Measurements from ENCODE around the gene FHAD1. TPM values are rescaled to one million over a fixed set of nuclear protein-coding genes. Genes with fewer than 3 reads are reported as not detected.

Gene FHAD1
- total RNA-seq, 3 donors from 2014 or later (not counting 1 experiment from before 2014, with no cell fraction given): 0.72 to 1.9 (median 1.7) TPM

DNA sequence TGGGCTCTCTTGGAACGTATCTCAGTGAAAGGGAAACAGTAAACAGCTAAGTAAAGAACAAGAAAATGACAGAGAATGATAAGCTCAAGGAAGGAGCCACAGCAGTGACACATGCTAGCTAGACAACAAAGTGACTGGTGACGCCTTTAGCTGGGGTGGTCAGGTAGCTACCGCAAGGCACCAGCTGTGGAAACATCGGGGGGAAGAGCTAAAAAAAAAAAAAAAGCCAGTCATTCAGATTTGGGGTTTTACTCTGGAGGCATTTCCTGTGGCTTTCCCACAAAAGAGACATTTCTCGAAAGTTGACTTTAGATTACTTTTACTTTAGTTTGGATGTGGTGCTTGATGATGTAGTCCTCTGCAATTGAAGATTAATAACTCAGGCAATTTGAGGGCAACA lies 2.1 kb downstream of the FHAD1 start:
- H3K4me1 Mint-ChIP-seq: peaks cover 72 to 73% of the 10 kb centered on the region in 2 donors
- intact Hi-C loops (cut with micrococcal nuclease): loop anchor here (2.0 to 5.0 kb wide), 2 partner anchors 162 to 182 kb away; no protein-coding TSS in a partner anchor
- H3K9me3 Mint-ChIP-seq: no peaks in the 10 kb centered on the region
- peak overlapping the region; percentile 22 for H3K27ac ChIP-seq (ENCODE audit: low read length)
- H3K36me3 Mint-ChIP-seq: no peaks in the 10 kb centered on the region
- peak; percentile 62 to 76 (median 71) for ATAC-seq
- peaks cover 7 to 22% of the 10 kb centered on the region in 2 donors for H3K27me3 Mint-ChIP-seq (ENCODE audit: low read depth in 2 of 2)
- no peaks in the 10 kb centered on the region for H3K36me3 ChIP-seq (ENCODE audit: control insufficient read depth, insufficient read depth, low read length)
- H3K4me3 Mint-ChIP-seq: peak overlapping the region; percentile 65
- H3K4me3 ChIP-seq (ENCODE audit: low read length): no peak overlapping the region
- peaks cover 44% of the 10 kb centered on the region for H3K4me1 ChIP-seq (ENCODE audit: control insufficient read depth, insufficient read depth, low read length)
- peak overlapping the region; percentile 61 to 70 for H3K27ac Mint-ChIP-seq
- peak; percentile 56 to 76 for DNase-seq
- TF ChIP-seq, protein P1, sequence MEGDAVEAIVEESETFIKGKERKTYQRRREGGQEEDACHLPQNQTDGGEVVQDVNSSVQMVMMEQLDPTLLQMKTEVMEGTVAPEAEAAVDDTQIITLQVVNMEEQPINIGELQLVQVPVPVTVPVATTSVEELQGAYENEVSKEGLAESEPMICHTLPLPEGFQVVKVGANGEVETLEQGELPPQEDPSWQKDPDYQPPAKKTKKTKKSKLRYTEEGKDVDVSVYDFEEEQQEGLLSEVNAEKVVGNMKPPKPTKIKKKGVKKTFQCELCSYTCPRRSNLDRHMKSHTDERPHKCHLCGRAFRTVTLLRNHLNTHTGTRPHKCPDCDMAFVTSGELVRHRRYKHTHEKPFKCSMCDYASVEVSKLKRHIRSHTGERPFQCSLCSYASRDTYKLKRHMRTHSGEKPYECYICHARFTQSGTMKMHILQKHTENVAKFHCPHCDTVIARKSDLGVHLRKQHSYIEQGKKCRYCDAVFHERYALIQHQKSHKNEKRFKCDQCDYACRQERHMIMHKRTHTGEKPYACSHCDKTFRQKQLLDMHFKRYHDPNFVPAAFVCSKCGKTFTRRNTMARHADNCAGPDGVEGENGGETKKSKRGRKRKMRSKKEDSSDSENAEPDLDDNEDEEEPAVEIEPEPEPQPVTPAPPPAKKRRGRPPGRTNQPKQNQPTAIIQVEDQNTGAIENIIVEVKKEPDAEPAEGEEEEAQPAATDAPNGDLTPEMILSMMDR (IDR thresholded peaks at IDR 0.05): no peak
- H3K27me3 ChIP-seq (ENCODE audit: control insufficient read depth, insufficient read depth, low read length): peaks cover 6% of the 10 kb centered on the region
- 1% methylated on average over 5 of the region's 5 CpGs for WGBS (ENCODE audit: insufficient coverage)
- H3K9me3 ChIP-seq (ENCODE audit: control insufficient read depth, insufficient read depth, low read length): no peaks in the 10 kb centered on the region

DNA sequence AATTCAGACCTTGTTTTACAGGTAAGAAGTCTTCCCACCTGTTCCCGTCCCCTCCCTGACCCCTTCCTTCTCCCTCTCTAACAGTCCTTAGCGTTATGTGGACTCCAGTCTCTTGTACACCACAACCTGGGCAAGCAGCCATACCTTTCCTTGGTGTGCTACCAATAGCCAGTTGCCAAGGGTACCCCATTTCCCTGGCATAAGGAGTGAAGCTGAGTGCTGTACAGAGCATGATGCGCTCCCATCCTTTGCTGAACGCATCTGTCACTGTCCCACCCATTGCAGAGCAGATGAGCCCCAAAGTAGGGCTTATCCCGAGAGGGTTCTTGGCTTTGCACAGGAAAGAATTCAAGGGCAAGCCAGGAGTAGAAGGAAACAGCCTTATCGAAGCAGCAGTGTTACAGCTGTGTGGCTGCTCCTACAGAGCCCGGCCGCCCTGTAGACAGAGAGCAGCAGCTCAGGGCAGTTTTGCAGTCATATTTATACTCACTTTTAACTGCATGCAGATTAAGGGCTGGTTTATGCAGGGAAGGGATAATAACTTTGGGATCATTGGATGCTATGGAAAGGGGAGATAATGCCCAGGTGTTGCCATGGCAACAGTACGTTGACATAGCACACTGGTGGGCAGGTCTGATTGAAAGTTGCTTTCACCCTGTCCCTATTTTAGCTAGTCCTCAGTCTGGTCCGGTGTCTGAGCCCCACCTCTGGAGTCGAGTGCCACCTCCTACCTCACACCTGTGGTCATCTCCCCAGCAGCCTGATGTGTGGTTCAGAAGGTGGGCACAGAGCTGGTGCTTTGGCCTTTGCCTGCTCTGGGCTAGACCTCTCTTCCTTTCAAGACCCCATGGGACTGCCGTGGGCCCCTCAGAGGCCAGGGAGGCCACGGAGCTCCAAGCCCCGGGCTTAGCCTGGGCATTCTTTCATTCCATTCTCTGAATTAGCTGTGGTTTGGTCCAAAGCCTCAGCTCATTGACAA lies 5.1 kb downstream of the FHAD1 start:
- Mint-ChIP-seq H3K4me1 (peaks cover 58 to 67% of the 10 kb centered on the region in 2 donors), H3K27ac (peak overlapping the region; percentile 78 to 89), H3K27me3 (ENCODE audit: low read depth in 2 of 2) (no peaks in the 10 kb centered on the region), H3K9me3 (no peaks in the 10 kb centered on the region), H3K36me3 (no peaks in the 10 kb centered on the region), H3K4me3 (peak overlapping the region; percentile 43)
- intact Hi-C loops (cut with micrococcal nuclease): no loop called here
- peak in 1 of 2 donors; percentile 17 for DNase-seq
- H3K4me3 ChIP-seq (ENCODE audit: low read length): no peak overlapping the region
- H3K4me1 ChIP-seq (ENCODE audit: control insufficient read depth, insufficient read depth, low read length): peaks cover 34% of the 10 kb centered on the region
- no peaks in the 10 kb centered on the region for H3K9me3 ChIP-seq (ENCODE audit: control insufficient read depth, insufficient read depth, low read length)
- TF ChIP-seq, protein P1 (IDR thresholded peaks at IDR 0.05): no peak
- H3K36me3 ChIP-seq (ENCODE audit: control insufficient read depth, insufficient read depth, low read length): no peaks in the 10 kb centered on the region
- peak in 2 of 3 donors; percentile 17 to 32 for ATAC-seq
- H3K27me3 ChIP-seq (ENCODE audit: control insufficient read depth, insufficient read depth, low read length): no peaks in the 10 kb centered on the region
- peak overlapping the region; percentile 34 for H3K27ac ChIP-seq (ENCODE audit: low read length)
- 68% methylated on average over 14 of the region's 14 CpGs for WGBS (ENCODE audit: insufficient coverage)

DNA sequence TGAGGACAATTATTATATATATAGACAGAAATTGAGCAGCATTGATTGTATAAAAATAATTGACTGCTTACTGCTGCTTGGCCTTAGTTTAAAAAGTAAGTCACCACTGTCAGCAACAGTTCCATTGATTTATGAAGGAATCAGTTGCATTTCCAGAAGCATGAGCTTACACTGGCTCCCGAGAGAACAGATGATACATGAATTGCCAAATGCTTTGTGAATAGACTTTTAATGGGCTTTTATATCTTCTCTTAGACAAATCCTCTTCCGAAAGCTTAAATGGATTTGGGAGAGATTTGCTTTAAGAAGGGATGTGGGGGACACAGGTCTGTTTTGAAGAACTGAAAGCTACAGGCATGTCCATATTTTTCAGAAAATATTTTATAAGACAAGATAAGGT lies 7.5 kb downstream of the FHAD1 start:
- no peaks in the 10 kb centered on the region for H3K9me3 ChIP-seq (ENCODE audit: control insufficient read depth, insufficient read depth, low read length)
- H3K36me3 ChIP-seq (ENCODE audit: control insufficient read depth, insufficient read depth, low read length): no peaks in the 10 kb centered on the region
- Mint-ChIP-seq H3K36me3 (no peaks in the 10 kb centered on the region), H3K4me3 (no peak overlapping the region), H3K9me3 (no peaks in the 10 kb centered on the region), H3K27ac (no peak overlapping the region), H3K27me3 (ENCODE audit: low read depth in 2 of 2) (peaks cover 0 to 6% of the 10 kb centered on the region in 2 donors), H3K4me1 (peaks cover 40 to 47% of the 10 kb centered on the region in 2 donors)
- WGBS (ENCODE audit: insufficient coverage): 100% methylated on average over 1 of the region's 2 CpGs
- H3K27me3 ChIP-seq (ENCODE audit: control insufficient read depth, insufficient read depth, low read length): no peaks in the 10 kb centered on the region
- H3K4me1 ChIP-seq (ENCODE audit: control insufficient read depth, insufficient read depth, low read length): peaks cover 14% of the 10 kb centered on the region
- ATAC-seq (no peak), DNase-seq (no peak)
- no peak overlapping the region for H3K27ac ChIP-seq (ENCODE audit: low read length)
- no peak overlapping the region for H3K4me3 ChIP-seq (ENCODE audit: low read length)
- TF ChIP-seq, protein P1 (IDR thresholded peaks at IDR 0.05): no peak
- intact Hi-C loops (cut with micrococcal nuclease): no loop called here
